GM10248 (cell line): ENCODE measurements around the gene HOXA11.

Experiments
- CTCF ChIA-PET: fragments of 300-600 bp; sonication (Branson Sonifier 250); formaldehyde crosslinking; extraction: SDS; loops from one replicate; lab custom pipeline; 2021; ENCODE audit warnings: antibody characterized with exemption; lab: Yijun Ruan, JAX
- POLR2A ChIA-PET: fragments of 350-650 bp; sonication (Branson Sonifier 250); formaldehyde crosslinking; extraction: SDS; loops from one replicate; lab custom pipeline; 2020; ENCODE audit warnings: antibody characterized with exemption; lab: Yijun Ruan, JAX
- DNase-seq: peaks from one replicate; pipeline ENCODE4 v3.0.0; 2012; ENCODE audit errors: extremely low spot score
- TF ChIP-seq, protein P1 (sequence below): IDR thresholded peaks from 2 replicates; pipeline ENCODE4 v1.5.1; 2012; ENCODE audit warnings: mild to moderate bottlenecking, low read depth; ENCODE audit errors: extremely low read depth, missing control alignments, control extremely low read depth

HOXA11 gene

DNA sequence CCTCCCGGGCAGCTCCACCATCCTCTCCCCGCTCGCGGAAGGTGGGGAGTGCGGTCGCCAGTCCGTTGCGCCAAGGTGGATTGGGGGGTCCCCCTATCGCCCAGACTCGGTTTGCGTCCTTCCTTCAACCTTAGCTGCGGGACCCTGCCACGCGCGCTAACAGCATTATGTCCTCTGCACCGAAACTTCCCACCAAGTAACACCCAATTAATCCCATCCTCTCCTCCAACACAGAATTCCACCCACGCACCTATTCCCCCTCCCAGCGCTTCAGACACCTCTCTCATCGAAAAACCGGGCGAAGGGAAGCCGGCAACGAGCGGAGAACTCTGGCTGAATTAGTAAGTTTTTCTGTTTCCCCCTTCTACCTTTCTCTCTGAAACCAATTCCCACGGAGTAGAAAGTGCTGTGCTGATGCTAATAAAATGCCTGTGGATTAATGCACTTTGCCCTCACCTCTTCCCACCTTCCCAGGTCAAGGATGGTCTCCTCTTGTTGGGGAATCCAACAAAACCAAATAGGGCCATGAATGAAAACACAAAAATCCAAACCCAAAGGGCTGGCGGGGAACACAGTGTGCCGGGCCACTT, 33.6 kb downstream of the HOXA11 start:
- TF ChIP-seq, protein P1, sequence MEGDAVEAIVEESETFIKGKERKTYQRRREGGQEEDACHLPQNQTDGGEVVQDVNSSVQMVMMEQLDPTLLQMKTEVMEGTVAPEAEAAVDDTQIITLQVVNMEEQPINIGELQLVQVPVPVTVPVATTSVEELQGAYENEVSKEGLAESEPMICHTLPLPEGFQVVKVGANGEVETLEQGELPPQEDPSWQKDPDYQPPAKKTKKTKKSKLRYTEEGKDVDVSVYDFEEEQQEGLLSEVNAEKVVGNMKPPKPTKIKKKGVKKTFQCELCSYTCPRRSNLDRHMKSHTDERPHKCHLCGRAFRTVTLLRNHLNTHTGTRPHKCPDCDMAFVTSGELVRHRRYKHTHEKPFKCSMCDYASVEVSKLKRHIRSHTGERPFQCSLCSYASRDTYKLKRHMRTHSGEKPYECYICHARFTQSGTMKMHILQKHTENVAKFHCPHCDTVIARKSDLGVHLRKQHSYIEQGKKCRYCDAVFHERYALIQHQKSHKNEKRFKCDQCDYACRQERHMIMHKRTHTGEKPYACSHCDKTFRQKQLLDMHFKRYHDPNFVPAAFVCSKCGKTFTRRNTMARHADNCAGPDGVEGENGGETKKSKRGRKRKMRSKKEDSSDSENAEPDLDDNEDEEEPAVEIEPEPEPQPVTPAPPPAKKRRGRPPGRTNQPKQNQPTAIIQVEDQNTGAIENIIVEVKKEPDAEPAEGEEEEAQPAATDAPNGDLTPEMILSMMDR: peak; percentile 5
- POLR2A ChIA-PET: no interaction called here
- CTCF ChIA-PET: interaction anchor here (0.9 to 5.8 kb wide), 11 partner anchors 8 to 1255 kb away, joined by 3 to 59 read pairs (median 4); no protein-coding TSS in a partner anchor
- DNase-seq: no peak

DNA sequence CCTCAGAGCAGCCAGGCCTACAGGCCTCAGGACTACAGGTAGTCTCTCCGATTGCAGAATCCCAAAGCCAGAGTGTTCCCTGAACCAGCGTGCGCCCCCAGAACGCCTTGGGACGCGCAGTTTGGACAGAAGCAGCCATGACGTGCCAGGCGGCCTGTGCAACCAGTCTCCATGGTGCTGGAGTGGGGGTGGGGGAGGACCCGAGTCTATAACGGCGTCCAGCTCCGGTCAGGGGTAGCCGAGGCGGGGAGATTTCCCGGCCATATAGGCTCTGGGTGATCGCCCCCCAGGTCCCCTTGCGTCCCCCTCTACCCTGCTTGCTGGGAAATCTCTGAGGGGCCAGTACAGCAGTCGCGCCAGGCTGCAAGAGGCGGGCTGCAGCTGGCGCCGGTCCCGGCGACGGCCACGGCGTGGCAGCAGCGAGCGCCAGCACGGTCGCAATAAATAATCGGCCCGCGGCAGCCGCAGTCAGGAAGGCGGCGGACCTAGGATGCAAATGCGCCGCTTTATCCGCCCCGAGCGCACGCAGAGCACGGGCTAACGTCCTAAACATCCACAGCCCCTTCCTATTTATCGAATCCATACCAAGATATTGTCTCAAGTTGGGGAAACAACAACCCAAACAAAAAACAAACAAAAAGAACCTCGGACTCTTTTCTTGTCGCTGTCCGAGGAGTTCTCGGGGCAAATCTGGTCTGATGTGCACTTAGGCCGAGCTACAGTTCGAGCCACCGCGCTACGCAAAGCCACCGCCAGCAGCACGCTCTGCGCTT, 34.3 kb downstream of the HOXA11 start:
- ChIA-PET POLR2A (no interaction called here), CTCF (interaction anchor here (0.7 to 5.8 kb wide), 18 partner anchors 9 to 1256 kb away, joined by 3 to 59 read pairs (median 4); partner anchors contain the start of gene HOXA4)
- peak; percentile 87 for DNase-seq
- TF ChIP-seq, protein P1: peak; percentile 93

DNA sequence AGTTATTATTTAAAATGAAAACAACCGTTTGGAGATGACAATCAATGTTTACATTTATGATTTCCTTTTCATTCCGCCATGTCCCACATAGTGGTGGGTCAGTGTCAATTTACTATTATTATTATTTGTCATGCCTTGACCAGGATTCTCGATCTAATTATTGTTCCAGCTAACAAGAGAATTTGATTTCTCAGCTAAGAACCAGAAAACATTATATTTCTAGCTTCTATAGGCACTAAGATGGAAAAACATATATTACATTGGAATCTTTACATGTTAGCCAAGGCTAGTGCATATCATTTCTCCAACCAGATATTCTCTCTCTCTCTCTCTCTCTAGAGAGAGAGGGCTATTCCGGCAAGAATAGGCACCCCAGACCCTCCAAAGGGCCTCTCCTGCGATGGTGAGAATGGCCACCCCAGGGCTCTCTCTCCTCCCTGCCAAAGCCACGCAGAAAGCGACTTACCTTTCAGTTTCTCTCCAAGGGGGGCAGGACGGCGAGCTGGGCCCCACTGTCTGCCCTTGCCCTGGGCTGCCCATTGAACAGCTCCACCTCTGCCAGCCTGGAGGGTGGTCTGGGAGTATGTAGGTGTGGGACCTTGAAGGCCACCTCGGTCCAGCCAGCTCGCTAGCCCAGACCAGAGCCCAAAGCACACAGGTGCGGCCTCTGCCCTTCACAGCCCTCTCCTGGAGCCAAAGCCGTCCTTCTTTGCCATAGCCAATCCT, 35.0 kb downstream of the HOXA11 start:
- CTCF ChIA-PET: interaction anchor here (0.7 to 5.8 kb wide), 20 partner anchors 9 to 1255 kb away, joined by 3 to 59 read pairs (median 4); partner anchors contain the start of gene HOXA4
- no peak for DNase-seq
- TF ChIP-seq, protein P1: no peak
- POLR2A ChIA-PET: no interaction called here

DNA sequence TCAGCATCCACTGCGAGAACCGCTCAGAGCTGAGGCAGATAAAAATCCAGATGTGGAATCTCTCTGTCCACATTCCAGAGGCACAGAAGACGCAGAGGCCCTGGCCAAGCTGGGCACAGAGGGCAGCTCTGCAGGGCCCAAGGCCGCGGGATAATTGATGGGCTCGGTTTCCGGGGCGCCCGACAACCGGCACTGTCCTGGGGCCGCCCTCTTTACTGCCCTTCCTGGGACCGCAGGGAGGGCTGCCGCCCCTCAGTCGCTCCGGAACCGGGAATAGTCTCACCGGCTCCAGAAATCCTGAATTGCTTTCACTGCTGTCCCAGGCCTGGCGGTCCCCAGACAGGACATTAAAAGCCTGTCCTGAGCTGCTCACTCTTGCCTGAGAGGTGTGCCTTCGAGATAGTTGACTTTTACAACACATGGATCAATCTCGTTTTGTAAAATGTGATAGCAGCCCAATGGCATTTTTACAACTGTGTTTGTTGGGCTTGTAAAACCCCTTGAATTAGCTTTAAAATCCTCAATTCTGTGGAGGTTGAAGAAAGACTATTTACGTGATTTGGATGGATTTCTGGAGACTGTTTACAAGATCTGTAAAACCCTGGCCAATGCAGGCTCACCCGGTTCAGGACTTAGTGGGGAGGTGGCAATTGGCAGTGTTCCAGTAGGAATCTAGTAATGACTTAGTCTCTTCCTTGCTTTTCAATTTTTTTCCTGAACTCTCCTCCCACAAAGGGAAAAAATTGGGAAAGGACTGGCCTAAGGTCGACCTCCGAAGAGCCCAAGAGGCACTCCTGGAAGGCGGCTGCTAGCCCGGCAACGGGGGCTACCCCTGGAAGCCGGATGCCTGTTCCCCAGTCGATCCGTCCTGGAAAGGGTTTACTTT, 36.0 kb downstream of the HOXA11 start:
- ChIA-PET POLR2A (no interaction called here), CTCF (interaction anchor here (0.9 to 5.8 kb wide), 13 partner anchors 10 to 1254 kb away, joined by 3 to 59 read pairs (median 6); no protein-coding TSS in a partner anchor)
- no peak for DNase-seq
- TF ChIP-seq, protein P1: no peak

DNA sequence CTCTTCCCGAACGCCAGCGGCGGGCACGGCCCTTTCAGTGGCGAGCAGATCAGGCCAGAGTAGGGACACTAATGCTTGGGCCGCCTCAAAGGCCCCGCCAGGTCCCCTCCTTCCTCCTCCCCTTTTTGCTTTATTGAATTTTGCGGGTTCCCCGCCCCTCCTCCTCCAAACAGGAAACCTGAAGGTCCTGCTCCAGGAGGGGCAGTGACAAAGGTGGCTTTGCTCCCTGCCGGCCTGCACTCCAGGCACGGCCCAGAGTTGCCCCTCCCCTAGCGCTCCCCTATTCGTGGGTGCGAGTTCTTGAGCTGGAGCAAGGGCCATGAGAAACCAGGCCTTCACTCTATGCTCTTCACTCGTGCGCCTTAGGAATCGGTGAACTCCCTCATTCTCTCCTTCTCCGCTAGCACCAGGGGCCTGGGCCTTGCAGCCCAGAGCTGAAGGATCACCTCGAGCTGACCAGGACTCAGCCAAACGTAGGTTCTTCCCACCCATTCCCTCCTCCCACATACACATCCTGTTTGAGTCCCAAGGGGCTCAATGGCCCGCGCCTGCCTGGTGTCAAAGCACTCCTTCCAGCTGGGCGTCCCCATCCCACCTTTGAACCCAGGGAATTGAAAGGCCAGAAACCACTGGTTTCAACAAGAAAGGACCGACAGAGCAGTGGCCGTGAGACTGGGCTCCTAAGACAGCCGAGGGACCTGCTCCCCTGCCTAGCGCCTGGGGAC, 36.8 kb downstream of the HOXA11 start:
- ChIA-PET POLR2A (no interaction called here), CTCF (interaction anchor here (0.7 to 5.8 kb wide), 7 partner anchors 14 to 771 kb away, joined by 3 to 59 read pairs (median 6); no protein-coding TSS in a partner anchor)
- TF ChIP-seq, protein P1: no peak
- DNase-seq: no peak
